CD4-positive, alpha-beta T cell treated with Interleukin-17A for 4 hours (primary cell): ENCODE results near the gene XRCC5.
"Not testable (repeated sequence)": the region's sequence is repeated elsewhere in the genome, so short reads cannot be mapped to it uniquely, and the experiment has no call there.

ENCODE experiments used
- DNase-seq: peaks from one replicate; pipeline ENCODE4 v3.0.0-alpha.2; 2020; ENCODE audit warnings: mixed read lengths

Gene XRCC5

GRCh38 chr2:216206041-216206703 lies 97.0 kb downstream of the XRCC5 start:
- no peak for DNase-seq

GRCh38 chr2:216206821-216207220 lies 97.7 kb downstream of the XRCC5 start:
- DNase-seq: no peak

- DNase-seq: not testable (repeated sequence)
Observed at GRCh38 chr2:216208661-216209060, 99.5 kb downstream of the XRCC5 start.

- DNase-seq: no peak
Observed at GRCh38 chr2:216210701-216211540, 101.8 kb downstream of the XRCC5 start.

GRCh38 chr2:216211614-216212145 lies 102.5 kb downstream of the XRCC5 start:
- no peak for DNase-seq

GRCh38 chr2:216214768-216215167 lies 105.6 kb downstream of the XRCC5 start:
- DNase-seq: no peak

GRCh38 chr2:216215658-216216390 lies 106.7 kb downstream of the XRCC5 start:
- DNase-seq: no peak

GRCh38 chr2:216216951-216217903 lies 108.1 kb downstream of the XRCC5 start:
- no peak for DNase-seq

GRCh38 chr2:216217904-216218260 lies 108.7 kb downstream of the XRCC5 start:
- DNase-seq: no peak

- DNase-seq: no peak
Observed at GRCh38 chr2:216219861-216220260, 110.7 kb downstream of the XRCC5 start.

- no peak for DNase-seq
Observed at GRCh38 chr2:216220976-216221375, 111.8 kb downstream of the XRCC5 start.

GRCh38 chr2:216221811-216222210 lies 112.7 kb downstream of the XRCC5 start:
- DNase-seq: no peak

GRCh38 chr2:216222650-216223352 lies 113.7 kb downstream of the XRCC5 start:
- DNase-seq: no peak

GRCh38 chr2:216224388-216224787 lies 115.2 kb downstream of the XRCC5 start:
- no peak for DNase-seq

- DNase-seq: no peak
Observed at GRCh38 chr2:216229277-216229914, 120.2 kb downstream of the XRCC5 start.

GRCh38 chr2:216231867-216232266 lies 122.7 kb downstream of the XRCC5 start:
- no peak for DNase-seq

GRCh38 chr2:216232721-216233120 lies 123.6 kb downstream of the XRCC5 start:
- no peak for DNase-seq

GRCh38 chr2:216233281-216233995 lies 124.3 kb downstream of the XRCC5 start:
- no peak for DNase-seq

- DNase-seq: no peak
Observed at GRCh38 chr2:216234106-216234505, 125.0 kb downstream of the XRCC5 start.

- DNase-seq: no peak
Observed at GRCh38 chr2:216235462-216235861, 126.3 kb downstream of the XRCC5 start.
